22Rv1 (cell line): Measurements from ENCODE around the gene TAS1R3.

Source experiments
- ZFX ChIP-seq: fragments of 450-650 bp; IDR thresholded peaks from 2 replicates; pipeline ENCODE4 v1.6.1; 2017; ENCODE audit warnings: antibody characterized with exemption, borderline replicate concordance
- TF ChIP-seq, protein P1 (sequence below): fragments of 450-650 bp; IDR thresholded peaks from 2 replicates; pipeline ENCODE4 v1.5.1; 2017; ENCODE audit warnings: mild to moderate bottlenecking

DNA sequence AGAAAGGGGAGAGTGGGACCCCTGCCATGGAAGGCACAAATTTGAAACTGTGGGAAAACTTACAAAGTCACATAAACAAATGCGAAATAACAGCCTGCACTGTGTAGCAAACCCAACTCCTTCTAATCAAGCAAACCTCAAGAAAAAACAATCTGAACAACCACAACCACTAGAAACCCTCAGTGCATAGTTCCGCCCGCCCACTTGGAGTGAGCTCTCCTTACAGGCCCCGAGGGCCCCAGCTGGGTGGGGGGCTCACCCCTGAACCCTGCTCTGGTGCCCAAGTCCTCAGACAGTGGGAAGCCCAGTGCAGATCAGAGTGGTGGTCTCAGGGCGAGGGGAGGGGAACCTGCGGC is 28.2 kb downstream of the TAS1R3 start:
- TF ChIP-seq, protein P1, sequence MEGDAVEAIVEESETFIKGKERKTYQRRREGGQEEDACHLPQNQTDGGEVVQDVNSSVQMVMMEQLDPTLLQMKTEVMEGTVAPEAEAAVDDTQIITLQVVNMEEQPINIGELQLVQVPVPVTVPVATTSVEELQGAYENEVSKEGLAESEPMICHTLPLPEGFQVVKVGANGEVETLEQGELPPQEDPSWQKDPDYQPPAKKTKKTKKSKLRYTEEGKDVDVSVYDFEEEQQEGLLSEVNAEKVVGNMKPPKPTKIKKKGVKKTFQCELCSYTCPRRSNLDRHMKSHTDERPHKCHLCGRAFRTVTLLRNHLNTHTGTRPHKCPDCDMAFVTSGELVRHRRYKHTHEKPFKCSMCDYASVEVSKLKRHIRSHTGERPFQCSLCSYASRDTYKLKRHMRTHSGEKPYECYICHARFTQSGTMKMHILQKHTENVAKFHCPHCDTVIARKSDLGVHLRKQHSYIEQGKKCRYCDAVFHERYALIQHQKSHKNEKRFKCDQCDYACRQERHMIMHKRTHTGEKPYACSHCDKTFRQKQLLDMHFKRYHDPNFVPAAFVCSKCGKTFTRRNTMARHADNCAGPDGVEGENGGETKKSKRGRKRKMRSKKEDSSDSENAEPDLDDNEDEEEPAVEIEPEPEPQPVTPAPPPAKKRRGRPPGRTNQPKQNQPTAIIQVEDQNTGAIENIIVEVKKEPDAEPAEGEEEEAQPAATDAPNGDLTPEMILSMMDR: no peak
- no peak for TF ChIP-seq ZFX
